Left lobe of liver (tissue), 2 donors: ENCODE data around the gene ASPSCR1. TPM values are rescaled to one million over a fixed set of nuclear protein-coding genes. Genes with fewer than 3 reads are reported as not detected.

Experiments
- ATAC-seq: fragments of 200-7000 bp; cut with Tn5 transposase; one replicate; pipeline ENCODE4 v1.9.1; 2020; ENCODE audit warnings: mild to moderate bottlenecking, moderate library complexity
- DNase-seq: peaks from one replicate; pipeline ENCODE4 v3.0.0-alpha.2; 2020; ENCODE audit warnings: low spot score
- total RNA-seq: library from RNA; stranded (reverse); gene quantifications from one replicate; pipeline ENCODE4 v1.2.1, GENCODE V29; 2021
- donor health status: DM: no; HTN: no; CAD: no; lungs with moderate emphysema.
- donor health status: DM: no; HTN: yes; CAD: no.

Gene ASPSCR1, protein sequence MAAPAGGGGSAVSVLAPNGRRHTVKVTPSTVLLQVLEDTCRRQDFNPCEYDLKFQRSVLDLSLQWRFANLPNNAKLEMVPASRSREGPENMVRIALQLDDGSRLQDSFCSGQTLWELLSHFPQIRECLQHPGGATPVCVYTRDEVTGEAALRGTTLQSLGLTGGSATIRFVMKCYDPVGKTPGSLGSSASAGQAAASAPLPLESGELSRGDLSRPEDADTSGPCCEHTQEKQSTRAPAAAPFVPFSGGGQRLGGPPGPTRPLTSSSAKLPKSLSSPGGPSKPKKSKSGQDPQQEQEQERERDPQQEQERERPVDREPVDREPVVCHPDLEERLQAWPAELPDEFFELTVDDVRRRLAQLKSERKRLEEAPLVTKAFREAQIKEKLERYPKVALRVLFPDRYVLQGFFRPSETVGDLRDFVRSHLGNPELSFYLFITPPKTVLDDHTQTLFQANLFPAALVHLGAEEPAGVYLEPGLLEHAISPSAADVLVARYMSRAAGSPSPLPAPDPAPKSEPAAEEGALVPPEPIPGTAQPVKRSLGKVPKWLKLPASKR
- total RNA-seq: 62.9 TPM

DNA sequence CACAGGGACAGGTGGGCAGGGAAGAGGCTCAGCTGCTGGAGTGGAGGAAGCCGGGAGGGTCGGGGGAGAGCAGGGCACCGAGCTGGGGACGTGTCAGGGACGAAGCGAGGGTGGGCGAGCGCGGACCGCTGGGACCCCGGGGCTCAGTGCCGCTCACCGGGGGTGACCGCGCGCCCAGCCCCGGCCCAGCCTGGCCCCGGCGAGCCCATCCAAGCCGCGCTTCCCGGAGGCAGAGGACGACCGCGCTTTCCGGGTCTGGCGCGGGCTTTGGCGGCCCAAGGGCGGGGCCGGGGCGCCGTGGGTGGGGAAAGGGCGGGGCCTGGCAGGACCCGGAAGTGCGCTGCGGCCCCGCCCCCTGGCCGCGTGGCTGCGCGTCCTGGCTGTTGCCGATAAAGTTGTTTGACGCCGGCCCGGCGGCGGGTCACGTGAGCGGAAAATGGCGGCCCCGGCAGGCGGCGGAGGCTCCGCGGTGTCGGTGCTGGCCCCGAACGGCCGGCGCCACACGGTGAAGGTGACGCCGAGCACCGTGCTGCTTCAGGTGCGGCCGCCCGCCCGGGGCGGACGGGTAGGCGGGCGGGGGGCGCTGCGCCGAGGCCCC is at the start of gene ASPSCR1:
Gene ASPSCR1 (plus strand): TSS at position 419 of the 598 bp plus-strand sequence. CDS start 18 bp downstream, at position 437.
- ATAC-seq (peak; percentile 86), DNase-seq (peak; percentile 91)

DNA sequence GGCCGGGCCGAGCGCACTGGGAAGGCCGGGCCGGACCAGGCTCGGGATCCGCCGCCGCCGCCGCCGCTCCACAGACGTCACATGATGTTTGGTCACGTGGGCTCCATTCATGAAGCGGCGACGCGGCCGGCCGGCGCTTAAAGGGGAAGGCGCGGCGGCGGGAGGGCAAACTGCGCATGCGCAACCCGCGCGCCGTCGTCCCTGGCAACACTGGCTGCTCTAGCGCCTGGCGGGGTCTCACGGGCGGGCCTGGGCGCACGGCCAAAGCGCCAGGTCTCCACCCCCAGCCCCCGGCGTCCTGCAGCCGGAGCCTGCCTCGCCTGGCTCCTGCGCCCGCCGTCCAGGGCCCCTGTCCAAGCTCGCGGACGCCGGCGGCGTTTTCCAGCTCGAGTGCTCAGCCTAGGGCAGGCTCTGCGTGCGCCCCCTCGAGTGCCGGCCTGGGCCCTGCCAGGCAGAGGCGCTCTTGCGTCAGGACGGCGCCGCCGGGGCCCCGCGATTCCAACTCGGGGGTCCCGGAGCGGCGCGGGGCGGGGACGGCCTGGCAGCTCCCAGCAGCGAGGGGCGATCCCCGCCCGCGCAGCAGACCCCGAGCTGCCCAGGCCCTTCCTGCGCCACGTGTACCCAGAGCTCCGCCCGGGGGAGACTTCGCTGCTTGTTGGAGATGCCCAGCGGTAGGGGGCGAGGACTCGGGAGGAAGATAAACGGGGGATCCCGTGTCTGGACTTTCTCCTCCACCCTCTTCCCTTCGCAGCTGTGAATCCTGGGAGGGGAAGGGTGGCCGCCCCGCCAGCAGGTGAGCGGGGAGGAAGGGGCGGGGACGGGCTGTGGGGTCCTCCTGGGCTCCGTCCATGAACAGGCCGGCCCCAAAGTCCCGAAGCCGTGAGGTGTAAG is 49.5 kb upstream of the ASPSCR1 start, which contains the start of gene MAFG:
Gene MAFG (minus strand): TSS at position 83 of the 891 bp plus-strand sequence. CDS start 4,550 bp downstream, outside the sequence.
- ATAC-seq (peak; percentile 20), DNase-seq (peak; percentile 92)

DNA sequence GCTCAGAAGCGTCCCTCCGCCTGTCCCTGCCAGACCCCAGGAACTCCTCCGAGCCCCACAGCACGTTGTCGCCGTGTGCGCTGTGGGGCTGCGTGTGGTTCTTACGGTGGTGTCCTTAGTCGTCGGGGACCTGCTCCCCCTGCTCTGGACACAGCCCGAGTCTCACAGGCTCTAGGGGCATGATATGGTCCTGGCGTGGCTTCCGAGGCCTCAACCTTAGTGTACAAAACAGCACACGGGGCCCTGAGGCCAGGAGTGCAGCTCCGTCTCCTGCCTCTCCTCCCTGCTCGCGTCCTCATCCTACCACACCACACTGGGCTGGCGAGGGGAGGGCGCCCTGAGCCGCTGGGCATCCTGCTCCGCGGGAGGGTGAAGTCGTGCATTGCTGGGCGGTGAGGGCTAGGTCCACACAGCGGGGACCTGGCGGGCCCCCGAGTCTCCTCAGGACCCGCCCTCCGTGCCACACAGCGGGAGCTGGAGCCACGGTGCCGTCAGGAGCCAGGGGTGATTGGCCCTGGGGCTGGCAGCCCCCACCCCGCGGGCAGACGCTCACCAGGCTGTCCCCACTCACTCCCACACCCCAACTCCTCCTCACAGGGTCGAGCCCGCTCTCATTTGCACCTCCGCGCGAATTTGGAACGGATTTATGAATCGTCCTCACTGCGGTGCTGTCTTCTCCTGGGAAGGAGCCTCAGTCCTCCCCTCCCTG is 48.7 kb upstream of the ASPSCR1 start:
- DNase-seq: no peak
- no peak for ATAC-seq

DNA sequence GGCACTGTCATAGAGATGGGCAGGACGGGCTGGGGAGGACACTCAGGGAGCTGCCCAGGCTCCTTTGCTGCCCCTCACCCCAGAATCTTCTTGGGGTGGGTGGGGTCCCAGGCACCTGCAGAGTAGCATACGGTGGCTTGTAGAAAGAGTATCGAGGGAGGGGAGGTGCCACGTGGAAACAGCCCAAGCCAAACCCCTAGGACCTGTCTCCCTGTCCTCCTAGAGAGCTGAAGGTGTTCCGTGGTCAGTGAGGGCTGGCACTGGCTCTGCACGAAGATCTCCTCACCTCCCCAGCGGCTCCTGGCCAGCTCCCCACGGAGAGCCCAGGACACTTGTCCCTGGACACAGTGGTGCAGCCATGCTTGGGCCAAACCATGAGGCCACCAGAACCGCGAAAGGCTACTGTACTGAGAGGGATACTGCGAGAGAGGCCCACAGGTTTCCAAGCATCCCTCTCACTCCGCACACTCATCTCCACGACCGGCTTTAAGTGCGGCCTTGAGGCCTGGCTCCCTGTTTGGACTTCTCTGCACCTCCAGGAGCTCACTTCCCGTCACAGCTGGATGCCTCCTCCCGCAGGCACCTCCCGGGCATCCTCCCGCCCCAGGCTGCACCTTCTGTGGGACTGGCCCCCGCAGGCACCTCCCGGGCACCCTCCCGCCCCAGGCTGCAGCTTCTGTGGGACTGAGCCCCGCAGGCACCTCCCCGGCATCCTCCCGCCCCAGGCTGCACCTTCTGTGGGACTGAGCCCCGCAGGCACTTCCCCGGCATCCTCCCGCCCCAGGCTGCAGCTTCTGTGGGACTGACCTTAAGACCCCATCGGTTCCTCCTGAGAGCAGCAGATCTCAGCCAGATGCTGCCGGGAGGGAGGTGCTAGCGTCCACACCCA is 47.9 kb upstream of the ASPSCR1 start:
- DNase-seq: no peak
- no peak for ATAC-seq

DNA sequence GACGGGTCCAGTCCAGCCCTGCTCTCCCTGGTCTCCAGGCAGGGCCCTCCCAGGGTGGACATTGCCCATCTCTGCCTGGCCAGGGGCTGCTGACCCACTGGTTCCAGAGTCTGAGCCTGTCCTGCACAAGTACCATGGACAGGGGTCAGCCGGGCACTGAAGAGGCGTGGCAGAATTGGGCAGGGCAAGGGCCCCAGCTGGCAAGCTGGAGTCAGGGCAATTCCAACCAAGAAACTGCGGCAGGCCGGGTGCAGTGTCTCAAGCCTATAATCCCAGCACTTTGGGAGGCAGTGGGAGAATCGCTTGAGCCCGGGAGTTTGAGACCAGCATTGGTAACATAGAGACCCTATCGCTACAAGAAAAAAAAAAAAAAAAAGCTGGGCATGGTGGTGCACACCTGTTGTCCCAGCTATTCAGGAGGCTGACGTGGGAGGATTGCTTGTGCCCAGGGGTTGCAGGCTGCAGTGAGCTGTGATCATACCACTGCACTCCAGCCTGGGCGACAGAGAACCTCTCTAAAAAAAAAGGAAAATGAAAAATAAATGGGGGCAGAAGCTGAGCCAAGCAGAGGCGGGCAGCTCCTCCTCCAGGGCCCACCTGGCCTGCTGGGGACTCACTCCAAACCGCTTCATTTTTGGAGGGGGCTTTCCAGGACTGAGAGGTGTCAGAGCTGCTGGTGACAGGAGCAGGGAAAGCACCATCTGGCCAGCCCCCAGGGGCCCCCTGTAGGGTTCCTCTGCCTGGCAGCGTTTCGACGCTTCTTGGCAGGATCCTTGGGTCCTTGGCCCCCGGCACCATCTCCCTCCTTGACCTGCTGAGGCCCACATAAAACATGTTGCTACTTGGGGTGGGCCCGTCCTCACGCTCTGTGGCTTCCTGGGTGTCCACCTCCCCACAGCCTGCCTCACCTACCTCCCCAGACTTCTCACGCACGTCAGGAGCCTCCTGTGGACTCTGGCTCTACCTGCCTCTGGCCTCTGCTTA is 47.0 kb upstream of the ASPSCR1 start:
- DNase-seq: peak; percentile 80
- ATAC-seq: peak; percentile 52

DNA sequence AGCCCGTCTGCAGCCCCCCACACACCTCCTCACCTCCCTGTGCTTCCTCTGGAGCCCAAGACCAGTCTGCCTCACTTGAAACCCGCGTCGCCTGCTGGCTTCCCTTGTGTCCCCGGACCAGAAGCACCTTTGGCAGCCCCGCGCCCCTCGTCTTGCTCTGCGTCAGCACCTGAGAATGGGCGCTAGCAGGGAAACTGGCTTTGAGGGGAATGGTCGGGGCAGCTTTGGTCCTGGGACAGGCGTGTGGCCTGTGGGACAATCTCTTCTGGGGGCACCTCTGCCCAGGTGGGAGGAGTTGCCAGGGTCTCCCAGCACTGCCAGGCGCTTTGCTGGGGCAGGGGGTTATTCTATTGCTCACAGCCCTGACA is 46.3 kb upstream of the ASPSCR1 start:
- DNase-seq (no peak), ATAC-seq (no peak)

DNA sequence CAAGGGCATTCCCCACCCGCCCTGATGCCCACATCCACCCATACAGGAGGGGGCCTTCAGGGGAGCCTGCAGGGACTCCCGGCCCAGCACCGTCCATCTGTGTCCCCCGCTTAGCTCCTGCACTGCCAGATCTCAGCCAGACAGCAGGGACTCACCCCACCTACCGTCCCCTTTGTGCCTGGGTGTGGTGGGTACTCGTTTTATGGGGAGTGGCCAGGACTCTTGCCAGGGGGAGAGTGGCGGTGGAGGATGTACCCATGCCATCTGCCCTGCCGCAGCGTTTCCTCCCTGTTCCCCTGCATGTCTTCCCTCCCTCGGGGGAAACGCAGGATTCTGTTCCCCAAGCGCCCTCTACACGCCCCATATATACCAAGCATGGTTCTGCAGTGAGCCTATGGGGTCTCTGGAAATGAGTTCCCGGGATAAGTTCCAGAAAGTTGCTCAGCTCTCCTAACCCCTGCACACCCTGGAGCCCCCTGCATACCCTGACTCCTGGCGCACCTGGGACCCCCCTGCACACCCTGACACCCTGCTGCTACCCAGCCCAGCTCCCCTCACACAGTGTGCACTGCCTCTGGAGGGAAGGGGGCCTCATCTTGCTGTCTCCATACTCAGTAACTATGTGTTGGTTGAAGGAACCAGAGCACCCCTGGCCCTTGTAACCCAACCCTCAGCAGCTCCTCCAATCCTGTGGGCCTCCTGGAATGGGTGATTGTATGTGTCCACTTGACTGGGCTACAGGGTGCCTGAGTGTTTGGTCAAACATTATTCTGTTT is 45.7 kb upstream of the ASPSCR1 start:
- DNase-seq: no peak
- ATAC-seq: no peak

DNA sequence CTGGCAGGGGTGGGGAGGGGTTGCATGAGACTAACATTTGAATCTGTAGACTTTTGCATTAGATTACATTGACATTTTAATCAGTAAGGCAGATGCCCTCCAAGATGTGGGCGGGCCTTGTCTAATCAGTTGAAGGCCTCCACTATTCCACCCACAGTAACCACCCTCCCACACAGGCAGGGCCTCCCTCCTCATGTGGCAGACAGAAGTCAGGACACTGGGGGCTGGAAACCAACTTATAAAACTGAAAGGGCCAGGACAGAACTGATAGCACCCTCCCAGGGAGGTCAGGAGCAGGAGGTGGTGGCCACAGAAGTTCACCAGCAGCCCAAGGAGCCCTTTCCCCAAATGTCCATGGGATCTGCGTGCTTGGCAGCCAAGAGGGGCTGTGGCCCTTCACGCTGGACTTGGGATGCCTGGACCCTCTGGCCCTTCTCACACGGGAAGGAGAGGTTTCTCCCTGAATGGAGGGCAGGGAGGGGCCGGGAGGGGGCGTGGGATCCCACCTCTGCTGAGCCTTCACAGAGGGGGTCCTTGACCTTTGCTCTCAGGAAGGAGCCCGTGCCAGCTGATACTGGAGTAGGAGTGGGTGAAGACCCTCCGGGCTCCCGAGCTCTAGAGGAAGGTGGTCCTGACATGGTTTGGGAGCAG is 45.0 kb upstream of the ASPSCR1 start:
- DNase-seq (no peak), ATAC-seq (no peak)

DNA sequence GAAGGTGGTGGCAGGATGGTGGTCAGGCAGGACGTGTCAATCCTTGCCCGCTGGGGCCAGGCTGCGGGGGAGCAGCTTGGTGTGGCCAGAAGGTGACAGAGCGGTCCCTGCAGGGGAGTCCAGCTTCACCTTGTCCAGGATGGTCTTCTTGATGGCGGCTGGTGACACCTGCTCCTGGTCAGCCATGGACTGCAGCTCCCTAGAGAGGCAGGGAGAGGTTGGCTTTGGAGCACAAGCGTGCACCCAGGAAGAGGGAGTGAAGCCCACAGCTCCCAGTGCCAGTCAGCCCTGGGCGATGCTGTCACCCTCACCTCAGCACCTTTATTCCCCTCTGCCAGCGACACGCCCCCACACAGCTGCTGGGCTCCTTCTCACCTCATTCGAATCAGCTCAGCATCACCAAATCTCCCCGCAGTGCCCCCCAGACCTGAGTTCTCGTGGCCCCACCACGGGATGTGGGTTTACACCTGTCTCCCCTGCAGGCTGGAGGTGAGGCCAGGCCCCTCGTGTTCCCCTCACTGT is 44.2 kb upstream of the ASPSCR1 start:
- DNase-seq: no peak
- ATAC-seq: no peak

DNA sequence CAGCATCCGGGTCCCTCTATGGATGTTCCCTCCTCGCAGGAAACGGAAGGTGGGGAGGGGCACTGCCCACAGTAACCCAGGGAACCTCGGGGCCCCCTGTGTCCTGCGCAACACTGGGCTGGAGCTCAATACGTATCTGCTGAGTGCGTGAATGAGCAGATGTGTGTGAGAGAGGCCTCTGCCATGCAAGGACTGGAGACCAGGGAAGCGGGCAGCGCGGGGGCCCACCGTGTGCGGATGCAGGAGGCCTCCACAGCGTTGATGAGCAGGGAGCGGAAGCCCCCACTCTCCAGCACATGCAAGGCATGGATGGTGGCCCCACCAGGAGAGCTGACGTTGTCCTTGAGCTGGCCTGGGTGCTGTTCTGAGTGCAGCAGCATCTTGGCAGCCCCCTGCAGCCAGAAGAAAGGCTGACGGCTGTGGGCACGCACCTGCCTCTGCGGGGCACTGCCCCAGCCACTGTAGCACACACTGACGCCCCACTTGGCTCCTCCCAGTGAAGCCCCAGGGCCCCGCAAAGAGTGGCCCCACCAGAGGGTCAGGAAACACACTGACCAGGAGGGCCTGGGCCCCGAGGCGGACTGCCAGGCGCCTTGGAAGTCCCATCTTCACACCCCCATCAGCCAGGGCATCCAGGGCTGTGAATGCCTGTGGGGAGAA is 43.2 kb upstream of the ASPSCR1 start:
- no peak for ATAC-seq
- DNase-seq: no peak

DNA sequence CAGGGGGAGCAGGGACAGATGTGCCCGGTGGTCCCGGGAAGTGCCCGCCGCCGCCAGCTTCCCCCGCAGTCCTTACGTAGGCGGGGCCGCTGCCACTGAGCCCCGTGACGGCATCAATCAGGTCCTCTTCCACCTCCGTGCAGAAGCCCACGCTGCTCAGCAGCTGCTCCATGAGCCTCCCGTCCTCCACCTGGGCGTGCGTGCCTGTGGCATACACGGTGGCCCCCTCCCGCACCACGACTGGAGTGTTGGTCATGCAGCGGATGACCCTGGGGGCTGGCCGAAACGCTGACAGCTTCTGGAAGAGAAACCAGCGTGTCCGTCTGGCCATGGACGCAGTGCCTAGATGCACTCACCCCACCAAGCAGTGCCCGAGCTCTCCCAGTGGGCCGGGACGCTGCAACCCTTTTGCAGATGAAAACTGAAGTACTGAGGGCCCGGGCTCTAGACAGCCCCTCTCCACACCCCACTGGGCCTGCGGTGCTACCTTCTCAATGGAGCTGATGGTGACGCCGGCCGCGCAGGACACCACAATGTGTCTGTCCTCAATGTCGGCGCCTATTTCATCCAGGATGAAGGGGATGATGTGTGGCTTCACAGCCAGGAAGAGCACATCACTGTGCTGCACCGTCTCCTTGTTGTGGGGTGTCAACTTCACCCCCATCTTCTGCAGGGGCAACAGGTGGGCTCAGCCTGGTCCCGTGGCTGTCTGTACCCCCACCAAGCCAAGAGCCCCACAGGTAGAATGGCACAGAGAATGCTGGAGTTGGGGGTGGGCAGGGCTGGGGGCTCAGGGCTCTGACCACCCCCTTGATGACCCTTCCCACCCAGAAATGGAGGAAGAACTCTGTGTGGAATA is 42.4 kb upstream of the ASPSCR1 start:
- DNase-seq: no peak

DNA sequence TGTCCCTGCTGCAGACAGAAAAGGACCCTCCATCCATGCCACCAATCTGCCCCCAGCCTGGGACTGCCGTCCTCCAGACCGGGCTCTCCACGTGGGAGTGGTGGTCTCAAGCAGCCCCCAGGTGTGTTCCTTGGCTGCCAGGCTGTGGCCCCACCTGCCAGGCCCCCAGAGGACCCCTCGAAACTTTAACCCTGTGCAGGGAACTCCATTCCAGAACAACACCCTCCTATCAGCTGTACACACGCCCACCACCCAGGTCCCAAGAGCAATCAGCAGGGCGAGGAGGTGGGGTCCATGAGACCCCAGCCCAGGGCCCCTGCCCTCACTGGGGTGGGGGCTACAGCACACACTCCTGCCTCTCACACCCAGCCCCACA is 41.7 kb upstream of the ASPSCR1 start:
- no peak for DNase-seq
- no peak for ATAC-seq

More for the DNA sequence above, 42.4 kb upstream of the ASPSCR1 start:
- no peak for ATAC-seq

DNA sequence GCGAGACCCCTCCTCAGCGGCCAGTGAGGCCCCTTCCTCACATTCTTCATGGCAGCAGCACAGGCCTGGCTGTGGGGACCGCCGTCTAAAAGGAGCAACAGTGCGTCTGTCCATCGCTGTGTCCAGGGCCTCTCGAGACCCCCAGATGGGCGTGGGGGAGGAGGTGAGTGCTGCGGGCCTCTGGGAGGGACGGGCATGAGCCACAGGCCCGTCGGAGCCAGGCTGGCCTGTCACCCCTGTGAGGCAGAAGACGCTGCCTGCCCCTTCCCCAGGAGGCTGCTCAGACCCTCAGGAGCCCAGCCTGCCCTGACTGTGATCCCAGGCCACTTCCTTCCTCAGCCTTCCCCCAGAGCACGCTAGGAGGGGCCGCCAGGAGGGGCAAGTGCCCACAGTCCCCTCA is 38.2 kb upstream of the ASPSCR1 start:
- DNase-seq (no peak), ATAC-seq (no peak)

DNA sequence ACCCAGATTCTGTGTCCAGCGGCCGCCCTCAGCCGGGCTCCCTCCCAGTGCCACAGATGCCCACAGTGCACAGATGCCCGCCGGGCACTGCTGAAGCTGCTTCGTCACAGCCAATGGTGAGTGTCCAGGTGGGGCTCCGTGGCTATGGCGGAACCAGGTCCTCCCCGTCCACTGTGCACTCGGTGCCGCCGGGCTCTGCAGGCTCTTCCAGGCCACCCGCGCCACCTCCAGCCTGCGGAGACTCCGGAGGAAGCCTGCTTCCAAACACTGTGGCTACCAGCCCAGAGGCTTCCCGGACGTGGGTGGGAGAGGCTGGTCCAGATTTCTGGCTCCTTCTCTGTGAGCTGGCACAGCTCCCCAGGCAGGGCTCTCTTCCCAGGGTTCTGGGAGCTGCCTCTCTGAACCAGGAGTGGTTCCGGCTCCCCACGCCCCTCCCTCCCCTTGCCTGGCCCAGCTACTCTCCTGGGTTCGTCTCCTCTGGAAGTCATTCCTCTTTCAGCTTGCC is 37.5 kb upstream of the ASPSCR1 start:
- peak; percentile 4 for ATAC-seq
- DNase-seq: no peak
